Measurements from ENCODE around the gene HPGDS.
"Not testable (repeated sequence)": the region's sequence is repeated elsewhere in the genome, so short reads cannot be mapped to it uniquely, and the experiment has no call there.

The HPGDS gene

DNA sequence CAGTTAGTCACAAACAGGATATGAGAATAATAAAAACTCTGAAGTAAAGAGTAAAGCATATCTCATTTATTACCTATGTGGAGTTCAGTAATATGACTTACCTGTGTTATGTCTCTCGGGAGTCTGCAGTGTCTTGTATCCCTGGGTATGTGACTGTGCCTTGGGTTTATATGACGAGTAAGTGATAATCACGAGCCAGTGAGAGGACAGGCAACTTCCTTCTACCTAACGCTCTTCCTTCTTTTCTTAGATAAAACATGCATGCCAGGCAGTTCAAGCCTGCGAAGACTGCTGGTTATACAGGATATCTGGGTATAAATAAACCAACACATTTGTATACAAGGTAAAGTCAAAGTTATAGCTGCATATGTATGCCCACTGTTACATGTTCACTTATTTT, at the start of gene HPGDS:
Gene HPGDS (minus strand): TSS at position 143 of the 400 bp plus-strand sequence. CDS start 8,207 bp downstream, outside the sequence.
- no peak for DNase-seq

DNA sequence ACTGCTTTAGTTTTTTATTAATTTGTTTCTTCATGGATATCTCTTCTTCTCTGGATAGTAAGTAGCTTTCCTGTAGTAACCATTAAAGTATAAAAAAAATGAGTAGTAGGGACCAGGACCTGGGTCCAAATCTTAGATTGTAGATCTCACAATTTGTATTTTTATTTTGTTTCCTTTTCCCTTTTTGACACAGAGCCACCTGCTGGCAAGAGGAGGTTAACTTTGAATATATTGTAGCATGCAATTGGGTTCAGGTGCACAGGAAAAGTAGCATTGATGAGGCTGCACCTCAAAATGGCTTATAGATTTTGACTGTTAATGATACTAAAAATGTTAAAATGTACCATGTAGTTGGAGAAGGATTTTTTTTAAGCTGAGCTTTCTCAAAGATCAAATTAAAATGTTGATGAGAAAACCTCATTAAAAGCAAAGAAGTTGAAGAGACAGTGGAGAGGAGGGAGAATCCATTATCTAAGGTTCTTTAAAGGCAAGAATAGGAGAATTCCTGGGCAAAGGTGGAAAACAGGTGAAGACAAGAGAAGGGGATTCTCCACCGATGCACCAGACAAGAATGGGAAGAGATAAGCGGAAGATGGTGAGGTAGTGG, 48.3 kb upstream of the HPGDS start:
- DNase-seq = no peak

DNA sequence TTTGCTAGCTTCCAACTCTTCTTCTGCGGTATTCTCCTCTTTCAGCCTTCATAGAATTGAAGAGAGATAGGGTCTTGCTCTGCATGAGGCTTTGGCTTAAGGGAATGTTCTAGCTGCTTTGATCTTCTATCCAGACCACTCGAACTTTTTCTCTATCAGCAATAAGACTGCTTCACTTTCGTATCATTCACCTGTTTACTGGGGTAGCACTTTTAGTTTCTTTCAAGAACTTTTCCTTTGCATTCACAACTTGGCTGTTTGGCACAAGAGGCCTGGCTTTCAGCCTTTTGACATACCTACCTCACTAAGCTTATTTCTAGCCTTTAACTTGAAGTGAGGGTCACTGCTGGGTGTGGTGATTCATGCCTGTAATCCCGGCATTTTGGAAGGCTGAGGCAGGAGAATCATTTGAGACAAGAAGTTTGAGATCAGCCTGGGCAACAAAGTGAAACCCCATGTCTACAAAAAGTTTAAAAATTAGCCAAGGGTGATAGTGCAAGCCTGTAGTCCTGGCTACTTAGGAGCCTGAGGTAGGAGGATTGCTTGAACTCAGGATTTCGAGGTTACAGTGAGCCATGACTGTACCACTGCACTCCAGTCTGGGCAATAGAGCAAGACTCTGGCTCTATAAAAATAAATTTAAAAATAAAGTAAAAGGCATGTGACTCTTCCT, 47.1 kb upstream of the HPGDS start:
- no peak for DNase-seq

DNA sequence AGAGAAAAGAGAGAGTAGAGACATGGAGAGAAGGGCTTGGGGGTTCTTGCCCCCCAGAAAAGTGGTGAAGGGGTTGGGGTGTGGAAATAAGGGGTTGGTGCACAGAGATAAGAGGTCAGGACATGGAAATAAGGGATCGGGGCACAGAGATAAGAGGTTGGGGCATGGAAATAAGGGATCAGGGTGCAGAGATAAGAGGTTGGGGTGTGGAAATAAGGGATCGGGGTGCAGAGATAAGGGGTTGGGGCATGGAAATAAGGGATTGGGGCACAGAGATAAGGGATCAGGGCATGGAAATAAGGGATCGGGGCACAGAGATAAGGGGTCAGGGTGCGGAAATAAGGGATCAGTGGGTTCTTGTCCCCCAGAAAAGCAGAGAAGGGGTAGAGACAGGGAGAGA, 45.3 kb upstream of the HPGDS start:
- DNase-seq = not testable (repeated sequence)

DNA sequence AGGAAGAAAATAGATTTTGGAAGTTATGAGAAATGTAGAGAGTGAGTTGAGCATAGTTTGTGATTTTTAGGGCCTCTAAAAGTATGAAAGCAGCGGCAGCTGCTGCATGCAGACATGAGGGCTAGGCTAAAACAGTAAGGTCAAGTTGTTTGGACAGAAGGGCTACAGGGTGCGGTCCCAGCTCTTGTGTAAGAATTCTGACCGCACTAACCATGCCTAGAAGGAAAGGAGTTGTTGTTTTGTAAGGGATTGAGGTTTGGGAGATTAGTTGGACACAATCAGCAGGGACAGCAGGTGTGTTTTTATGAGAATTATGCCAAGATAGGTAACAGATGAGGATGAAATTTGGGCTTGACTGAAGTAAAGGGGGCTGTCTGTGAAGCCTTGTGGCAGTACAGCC, 42.8 kb upstream of the HPGDS start:
- not testable (repeated sequence) for DNase-seq

- DNase-seq = not testable (repeated sequence)
Observed at GRCh38 chr4:94382891-94383290, 40.3 kb upstream of the HPGDS start.

GRCh38 chr4:94378047-94378446, 35.4 kb upstream of the HPGDS start:
- DNase-seq = no peak

DNA sequence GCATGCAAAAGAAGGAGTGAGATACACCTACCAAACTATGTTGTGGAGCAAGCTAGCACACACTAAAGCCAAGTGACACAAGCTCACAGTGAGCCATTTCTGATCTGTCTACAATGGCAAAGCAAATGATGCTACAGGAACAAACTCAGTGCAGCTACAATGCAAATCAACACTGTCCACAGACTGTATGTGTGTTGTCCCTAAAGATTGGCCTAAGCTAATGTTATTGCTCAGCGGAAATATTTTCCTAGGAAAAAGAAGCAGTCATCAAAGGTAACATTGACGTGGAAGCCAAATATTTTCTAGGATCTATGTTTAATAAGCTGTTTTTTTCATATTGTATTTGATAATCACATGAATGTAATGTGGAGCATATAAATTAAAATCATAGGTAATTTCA, 34.7 kb upstream of the HPGDS start:
- DNase-seq = no peak

GRCh38 chr4:94375364-94375763, 32.7 kb upstream of the HPGDS start:
- DNase-seq = no peak

DNA sequence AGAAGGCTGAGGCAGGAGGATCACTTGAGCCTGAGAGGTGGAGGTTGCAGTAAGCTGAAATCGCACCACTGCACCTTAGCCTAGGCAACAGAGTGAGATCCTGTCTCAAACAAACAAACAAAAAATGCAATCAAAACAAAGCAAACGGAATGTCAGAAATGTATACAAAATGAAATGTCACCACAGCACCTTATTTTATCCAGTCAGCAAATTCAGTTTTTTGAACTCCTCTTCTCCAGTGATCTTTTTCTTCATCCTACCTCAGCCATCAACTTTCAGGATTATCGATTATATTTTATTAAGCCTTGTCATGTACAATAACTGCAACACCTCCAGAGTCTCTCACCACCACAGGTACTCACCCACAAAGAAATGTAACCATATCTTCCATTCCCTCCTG, 31.1 kb upstream of the HPGDS start:
- no peak for DNase-seq

- no peak for DNase-seq
Observed at GRCh38 chr4:94372991-94373390, 30.4 kb upstream of the HPGDS start.

DNA sequence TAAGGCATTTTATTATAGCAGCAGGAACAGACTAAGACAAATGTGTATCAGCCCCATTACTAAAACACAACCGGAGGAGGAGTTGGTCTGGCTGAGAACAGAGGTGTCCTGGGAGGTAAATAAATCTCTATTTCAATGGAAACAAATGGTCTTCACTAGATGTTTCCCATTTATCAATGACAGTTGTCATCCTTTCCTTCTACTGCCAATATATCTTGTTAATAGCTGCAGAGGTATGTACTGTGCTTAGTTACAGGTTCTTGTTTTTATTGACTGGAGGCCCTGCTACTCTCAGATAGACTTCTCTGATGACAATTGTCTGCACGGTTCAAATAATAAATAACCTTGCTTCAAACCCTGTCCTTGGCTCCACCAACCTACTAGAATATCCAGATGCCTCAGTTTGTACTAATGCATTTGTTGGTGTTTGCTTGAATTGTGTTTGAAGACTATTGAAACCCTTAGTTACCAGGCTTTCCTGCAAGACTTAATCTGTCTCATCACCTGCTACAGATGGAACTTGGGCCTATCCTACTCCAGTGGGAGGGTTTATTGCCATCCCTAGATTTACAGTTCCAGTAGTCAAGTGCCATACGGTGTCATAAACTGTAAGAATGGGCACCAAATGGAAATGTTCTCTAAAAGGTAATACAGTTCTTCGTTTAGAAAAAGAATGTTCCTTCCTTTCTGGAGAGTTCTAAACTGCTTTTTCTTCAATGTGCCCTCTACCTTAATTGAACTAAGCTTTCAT, 29.8 kb upstream of the HPGDS start:
- no peak for DNase-seq

- no peak for DNase-seq
Observed at GRCh38 chr4:94371290-94371689, 28.7 kb upstream of the HPGDS start.

- DNase-seq = no peak
Observed at GRCh38 chr4:94370533-94371254, 28.1 kb upstream of the HPGDS start.

- no peak for DNase-seq
Observed at GRCh38 chr4:94369046-94369445, 26.4 kb upstream of the HPGDS start.

DNA sequence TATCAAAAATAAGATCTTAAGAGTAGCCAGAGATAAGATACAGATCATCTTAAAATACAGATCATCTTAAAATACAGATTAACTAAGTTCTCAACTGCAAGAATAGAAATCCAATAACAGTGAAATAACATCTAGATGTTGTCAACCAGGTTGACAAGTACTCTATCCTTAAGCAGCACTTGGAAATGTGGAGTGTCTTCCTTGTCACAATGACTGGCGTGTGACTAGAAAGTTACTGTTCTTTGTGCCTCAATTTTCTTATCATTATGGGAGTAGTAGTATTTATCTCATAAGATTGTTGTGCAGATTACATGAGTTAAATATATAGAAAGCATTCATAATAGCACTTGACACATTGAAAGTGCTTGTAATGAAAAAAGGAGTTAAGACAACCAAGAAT, 25.8 kb upstream of the HPGDS start:
- DNase-seq = no peak

GRCh38 chr4:94365304-94365703, 22.7 kb upstream of the HPGDS start:
- DNase-seq = no peak

DNA sequence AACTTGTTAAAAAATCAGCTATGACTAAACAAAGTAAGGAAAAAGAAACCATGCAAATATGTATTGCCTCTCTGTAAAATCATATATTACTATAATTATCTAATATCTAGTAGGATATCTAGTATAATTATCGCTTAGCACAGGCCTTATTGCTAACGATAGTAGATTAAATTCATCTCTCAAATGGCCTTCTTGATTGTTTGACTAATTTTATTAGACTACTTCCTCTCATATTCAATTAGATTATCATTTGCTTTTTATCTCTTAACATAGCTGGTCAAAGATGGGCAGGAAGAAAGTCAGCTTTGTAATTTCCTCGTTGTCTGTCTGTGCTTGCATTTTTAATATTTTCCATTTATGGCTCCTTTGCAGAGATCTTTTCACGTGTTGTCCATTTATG, 21.9 kb upstream of the HPGDS start:
- no peak for DNase-seq

GRCh38 chr4:94363136-94363655, 20.6 kb upstream of the HPGDS start:
- DNase-seq = no peak

GRCh38 chr4:94359838-94360237, 17.2 kb upstream of the HPGDS start:
- no peak for DNase-seq

GRCh38 chr4:94359221-94359620, 16.6 kb upstream of the HPGDS start:
- DNase-seq = no peak

GRCh38 chr4:94358101-94358500, 15.5 kb upstream of the HPGDS start:
- DNase-seq = no peak

DNA sequence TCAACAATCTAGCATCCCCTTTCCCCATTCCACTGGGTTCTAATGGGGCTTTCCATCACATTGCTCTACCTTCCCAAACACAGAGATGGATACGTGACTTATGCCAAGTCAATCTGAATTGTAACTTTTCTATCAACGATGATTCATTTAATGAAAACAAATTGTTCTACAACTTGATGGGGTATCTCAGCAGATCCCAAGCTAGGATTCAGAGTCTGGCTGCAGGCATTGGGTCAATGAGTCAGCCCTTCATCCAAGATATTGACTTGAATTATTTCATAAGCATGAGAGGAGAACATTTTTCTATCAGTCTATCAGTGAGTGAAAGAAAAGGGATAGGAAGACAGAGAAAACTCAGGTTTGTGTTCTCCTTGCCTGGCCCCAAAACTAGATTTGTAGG, 15.0 kb upstream of the HPGDS start:
- no peak for DNase-seq
